ENCODE results near the gene PRAMEF27.
"Not testable (repeated sequence)": the region's sequence is repeated elsewhere in the genome, so short reads cannot be mapped to it uniquely, and the experiment has no call there.

DNA sequence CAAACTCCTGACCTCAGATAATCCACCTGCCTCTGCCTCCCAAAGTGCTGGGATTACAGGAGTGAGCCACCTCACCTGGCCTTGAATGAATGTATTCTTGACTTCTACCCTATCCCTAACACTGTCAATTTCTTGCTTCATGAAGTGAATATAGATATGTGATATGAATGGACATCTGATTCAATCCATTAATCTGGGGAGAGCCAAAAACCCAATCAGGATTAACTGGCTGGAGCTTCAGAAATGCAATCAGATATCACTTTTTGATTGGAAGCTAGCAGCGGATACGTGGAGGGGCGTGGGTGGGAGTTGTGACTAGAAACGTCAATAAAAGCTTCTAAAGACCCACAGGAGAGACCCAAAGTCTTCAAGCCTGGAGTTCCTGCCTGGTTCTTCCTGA, 14.1 kb upstream of the PRAMEF27 start, which contains the start of gene PRAMEF25:
- TF ChIP-seq POLR2A (IDR thresholded peaks at IDR 0.05): not testable (repeated sequence)
- TF ChIP-seq, protein P1, sequence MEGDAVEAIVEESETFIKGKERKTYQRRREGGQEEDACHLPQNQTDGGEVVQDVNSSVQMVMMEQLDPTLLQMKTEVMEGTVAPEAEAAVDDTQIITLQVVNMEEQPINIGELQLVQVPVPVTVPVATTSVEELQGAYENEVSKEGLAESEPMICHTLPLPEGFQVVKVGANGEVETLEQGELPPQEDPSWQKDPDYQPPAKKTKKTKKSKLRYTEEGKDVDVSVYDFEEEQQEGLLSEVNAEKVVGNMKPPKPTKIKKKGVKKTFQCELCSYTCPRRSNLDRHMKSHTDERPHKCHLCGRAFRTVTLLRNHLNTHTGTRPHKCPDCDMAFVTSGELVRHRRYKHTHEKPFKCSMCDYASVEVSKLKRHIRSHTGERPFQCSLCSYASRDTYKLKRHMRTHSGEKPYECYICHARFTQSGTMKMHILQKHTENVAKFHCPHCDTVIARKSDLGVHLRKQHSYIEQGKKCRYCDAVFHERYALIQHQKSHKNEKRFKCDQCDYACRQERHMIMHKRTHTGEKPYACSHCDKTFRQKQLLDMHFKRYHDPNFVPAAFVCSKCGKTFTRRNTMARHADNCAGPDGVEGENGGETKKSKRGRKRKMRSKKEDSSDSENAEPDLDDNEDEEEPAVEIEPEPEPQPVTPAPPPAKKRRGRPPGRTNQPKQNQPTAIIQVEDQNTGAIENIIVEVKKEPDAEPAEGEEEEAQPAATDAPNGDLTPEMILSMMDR (IDR thresholded peaks at IDR 0.05): not testable (repeated sequence)
